A673 (cell line): ENCODE data around the gene MPPE1. TPM values are rescaled to one million over a fixed set of nuclear protein-coding genes. Genes with fewer than 3 reads are reported as not detected.

Experiments used
- BruUV-seq: library from RNA; stranded (reverse); fragments of 400-500 nt; replicated peaks from 2 replicates; lab custom pipeline; 2021; lab: Mats Ljungman, UMichigan
- CTCF ChIA-PET: fragments of 300-600 bp; sonication (Branson Sonifier 250); formaldehyde crosslinking; loops from one replicate; lab custom pipeline; 2022; ENCODE audit warnings: antibody characterized with exemption; lab: Charles Lee
- POLR2A ChIA-PET: fragments of 300-600 bp; sonication (Branson Sonifier 250); formaldehyde crosslinking; loops from one replicate; lab custom pipeline; 2022; ENCODE audit warnings: antibody characterized with exemption; ENCODE audit not compliant: low non-redundant PET; lab: Charles Lee
- DNase-seq: peaks from one replicate; pipeline ENCODE4 v3.0.0-alpha.2; 2015; ENCODE audit warnings: low spot score
- H3K27ac ChIP-seq: fragments of 200-600 bp; sonication (generic); 2 replicates; pipeline ENCODE4 v1.5.1; 2016; ENCODE audit warnings: mixed run types, low read depth, mild to moderate bottlenecking, mixed read lengths, antibody characterized with exemption, low read length; ENCODE audit not compliant: poor library complexity, severe bottlenecking
- H3K27me3 ChIP-seq: fragments of 200-600 bp; sonication (generic); replicated peaks from 2 replicates; pipeline ENCODE4 v1.6.1; 2017; ENCODE audit warnings: mixed run types, low read depth, mild to moderate bottlenecking, mixed read lengths, antibody characterized with exemption, low read length; ENCODE audit not compliant: insufficient read depth, poor library complexity
- H3K36me3 ChIP-seq: fragments of 200-600 bp; sonication (generic); 2 replicates; pipeline ENCODE4 v1.6.1; 2016; ENCODE audit warnings: mixed run types, mild to moderate bottlenecking, mixed read lengths, antibody characterized with exemption, low read length; ENCODE audit not compliant: insufficient read depth, poor library complexity, severe bottlenecking
- H3K4me1 ChIP-seq: fragments of 200-600 bp; sonication (generic); 2 replicates; pipeline ENCODE4 v1.6.1; 2017; ENCODE audit warnings: mixed run types, mild to moderate bottlenecking, mixed read lengths, antibody characterized with exemption, low read length; ENCODE audit not compliant: insufficient read depth, poor library complexity, severe bottlenecking
- H3K4me3 ChIP-seq: fragments of 200-600 bp; sonication (generic); 2 replicates; pipeline ENCODE4 v1.5.1; 2016; ENCODE audit warnings: low read depth, mixed run types, mild to moderate bottlenecking, mixed read lengths, low read length; ENCODE audit not compliant: poor library complexity, severe bottlenecking
- H3K9me3 ChIP-seq: fragments of 200-600 bp; sonication (generic); 2 replicates; pipeline ENCODE4 v1.6.1; 2016; ENCODE audit warnings: mixed run types, low read depth, mild to moderate bottlenecking, mixed read lengths, antibody characterized with exemption, low read length; ENCODE audit not compliant: poor library complexity, severe bottlenecking
- EZH2 ChIP-seq: fragments of 200-600 bp; sonication (generic); IDR thresholded peaks from 2 replicates; pipeline ENCODE4 v1.6.1; 2017; ENCODE audit warnings: borderline replicate concordance, low read depth, mild to moderate bottlenecking, mixed read lengths, antibody characterized with exemption, low read length; ENCODE audit not compliant: poor library complexity, severe bottlenecking
- intact Hi-C: fragments of 100-400 bp; cut with micrococcal nuclease; formaldehyde crosslinking; loops from one replicate; pipeline ENCODE4 v1.10.0; 2022; ENCODE audit not compliant: unreplicated experiment
- total RNA-seq: library from RNA; stranded (reverse); gene quantifications from 2 replicates; pipeline ENCODE4 v1.2.3, GENCODE V29; 2021
- TF ChIP-seq, protein P1 (sequence below): fragments of 300-800, 200-600 bp; sonication (generic); conservative IDR thresholded peaks from 2 replicates; pipeline ENCODE4 v1.5.1; 2017; ENCODE audit warnings: low read depth, mild to moderate bottlenecking, antibody characterized with exemption, low read length, moderate library complexity, mixed read lengths

Gene MPPE1
- total RNA-seq, 1 experiment from 2014 or later: 17.6 TPM

DNA sequence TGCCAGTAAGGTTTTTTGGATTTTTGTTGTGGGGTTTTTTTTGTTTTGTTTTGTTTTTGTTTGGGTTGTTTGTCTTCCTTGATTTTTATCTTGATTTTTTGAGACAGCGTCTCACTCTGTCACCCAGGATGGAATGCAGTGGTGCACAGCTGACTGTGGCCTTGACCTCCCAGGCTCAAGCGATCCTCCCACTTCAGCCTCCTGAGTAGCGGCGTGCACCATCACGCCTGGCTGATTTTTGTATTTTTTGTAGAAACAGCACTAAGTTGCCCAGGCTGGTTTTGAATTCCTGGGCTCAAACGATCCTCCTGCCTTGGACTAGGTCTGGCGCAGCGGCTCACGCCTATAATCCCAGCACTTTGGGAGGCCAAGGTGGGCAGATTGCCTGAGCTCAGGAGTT lies 16.4 kb downstream of the MPPE1 start:
- H3K4me3 ChIP-seq: no peak overlapping the region
- no peaks in the 10 kb centered on the region for H3K9me3 ChIP-seq
- H3K27ac ChIP-seq: no peak overlapping the region
- TF ChIP-seq EZH2: no peak
- TF ChIP-seq, protein P1, sequence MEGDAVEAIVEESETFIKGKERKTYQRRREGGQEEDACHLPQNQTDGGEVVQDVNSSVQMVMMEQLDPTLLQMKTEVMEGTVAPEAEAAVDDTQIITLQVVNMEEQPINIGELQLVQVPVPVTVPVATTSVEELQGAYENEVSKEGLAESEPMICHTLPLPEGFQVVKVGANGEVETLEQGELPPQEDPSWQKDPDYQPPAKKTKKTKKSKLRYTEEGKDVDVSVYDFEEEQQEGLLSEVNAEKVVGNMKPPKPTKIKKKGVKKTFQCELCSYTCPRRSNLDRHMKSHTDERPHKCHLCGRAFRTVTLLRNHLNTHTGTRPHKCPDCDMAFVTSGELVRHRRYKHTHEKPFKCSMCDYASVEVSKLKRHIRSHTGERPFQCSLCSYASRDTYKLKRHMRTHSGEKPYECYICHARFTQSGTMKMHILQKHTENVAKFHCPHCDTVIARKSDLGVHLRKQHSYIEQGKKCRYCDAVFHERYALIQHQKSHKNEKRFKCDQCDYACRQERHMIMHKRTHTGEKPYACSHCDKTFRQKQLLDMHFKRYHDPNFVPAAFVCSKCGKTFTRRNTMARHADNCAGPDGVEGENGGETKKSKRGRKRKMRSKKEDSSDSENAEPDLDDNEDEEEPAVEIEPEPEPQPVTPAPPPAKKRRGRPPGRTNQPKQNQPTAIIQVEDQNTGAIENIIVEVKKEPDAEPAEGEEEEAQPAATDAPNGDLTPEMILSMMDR: no peak
- H3K36me3 ChIP-seq: no peaks in the 10 kb centered on the region
- DNase-seq: no peak
- no peaks in the 10 kb centered on the region for H3K4me1 ChIP-seq
- POLR2A ChIA-PET: no interaction called here
- BruUV-seq: no TSS peak
- intact Hi-C loops: no loop called here
- H3K27me3 ChIP-seq: no peaks in the 10 kb centered on the region
- CTCF ChIA-PET: no interaction called here

DNA sequence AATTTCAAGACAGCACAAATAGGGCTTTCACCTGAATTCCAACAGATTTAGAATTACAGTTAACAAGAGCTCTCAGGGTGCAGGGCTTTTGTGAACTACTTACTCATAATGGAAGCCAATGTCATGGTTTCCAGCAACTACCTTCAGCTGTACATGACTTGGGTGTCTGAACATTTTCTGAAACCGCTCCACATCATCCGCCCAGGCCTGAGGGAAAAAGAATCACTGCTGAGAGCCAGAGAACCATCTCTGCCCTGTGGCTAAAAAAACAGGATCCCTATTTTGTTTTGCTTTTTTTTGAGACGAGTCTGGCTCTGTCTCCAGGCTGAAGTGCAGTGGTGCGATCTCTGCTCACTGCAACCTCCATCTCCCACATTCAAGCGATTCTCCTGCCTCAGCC lies 18.8 kb downstream of the MPPE1 start:
- Histone ChIP-seq H3K36me3 (no peaks in the 10 kb centered on the region), H3K9me3 (no peaks in the 10 kb centered on the region), H3K4me3 (no peak overlapping the region), H3K27ac (no peak overlapping the region), H3K4me1 (no peaks in the 10 kb centered on the region), H3K27me3 (no peaks in the 10 kb centered on the region)
- ChIA-PET CTCF (no interaction called here), POLR2A (no interaction called here)
- no TSS peak for BruUV-seq
- TF ChIP-seq EZH2: no peak
- TF ChIP-seq, protein P1: no peak
- DNase-seq: no peak
- intact Hi-C loops: no loop called here

DNA sequence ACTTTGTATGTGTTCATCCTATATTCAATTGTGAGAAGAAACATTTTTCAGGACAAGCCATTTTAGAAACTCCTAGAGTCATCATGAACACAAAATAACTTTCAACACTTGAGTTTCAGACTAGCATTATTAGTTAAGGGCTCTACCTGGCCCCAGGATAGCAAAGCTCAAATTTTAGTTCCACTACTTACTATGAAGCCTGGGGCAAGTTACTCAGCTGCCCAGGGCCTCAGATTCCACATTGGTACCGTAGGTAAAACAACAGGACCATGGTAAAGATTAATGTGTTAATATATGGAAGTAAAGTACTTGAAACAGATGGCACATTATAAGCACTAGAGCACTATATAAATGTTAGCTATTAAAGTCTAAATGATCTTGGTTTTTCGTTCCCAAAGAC lies 19.4 kb downstream of the MPPE1 start:
- ChIA-PET CTCF (no interaction called here), POLR2A (no interaction called here)
- intact Hi-C loops: no loop called here
- Histone ChIP-seq H3K27me3 (no peaks in the 10 kb centered on the region), H3K4me1 (no peaks in the 10 kb centered on the region), H3K9me3 (no peaks in the 10 kb centered on the region), H3K36me3 (no peaks in the 10 kb centered on the region), H3K4me3 (no peak overlapping the region), H3K27ac (no peak overlapping the region)
- no peak for TF ChIP-seq EZH2
- TF ChIP-seq, protein P1: no peak
- BruUV-seq: no TSS peak
- DNase-seq: no peak
